Cardiac ventricle fibroblast (primary cell): Measurements from ENCODE around the gene SYNPR. TPM values are rescaled to one million over a fixed set of nuclear protein-coding genes. Genes with fewer than 3 reads are reported as not detected.

ENCODE experiments used
- total RNA-seq: library from RNA; depleted of rRNA; stranded (reverse); fragments of >200 nt; gene quantifications from 2 replicates; pipeline ENCODE4 v1.2.3, GENCODE V29; 2015

Gene SYNPR
- not detected in 2 replicates for total RNA-seq

GRCh38 chr3:63278171-63279004 lies at the start of gene SYNPR:
Gene SYNPR (plus strand): TSS chr3:63278308.

GRCh38 chr3:63652066-63652725 lies 374.1 kb downstream of the SYNPR start, which contains the start of gene SNTN:
Gene SNTN (plus strand): TSS chr3:63652675. CDS start chr3:63652688, 13 bp downstream.

